Measurements from ENCODE around the gene PARS2. TPM values are rescaled to one million over a fixed set of nuclear protein-coding genes. Genes with fewer than 3 reads are reported as not detected.

PARS2 gene
- total and polyA plus RNA-seq, 2 of the 4 experiments (the other 2 are of a cell fraction), result 3.4 to 6.3 TPM

DNA sequence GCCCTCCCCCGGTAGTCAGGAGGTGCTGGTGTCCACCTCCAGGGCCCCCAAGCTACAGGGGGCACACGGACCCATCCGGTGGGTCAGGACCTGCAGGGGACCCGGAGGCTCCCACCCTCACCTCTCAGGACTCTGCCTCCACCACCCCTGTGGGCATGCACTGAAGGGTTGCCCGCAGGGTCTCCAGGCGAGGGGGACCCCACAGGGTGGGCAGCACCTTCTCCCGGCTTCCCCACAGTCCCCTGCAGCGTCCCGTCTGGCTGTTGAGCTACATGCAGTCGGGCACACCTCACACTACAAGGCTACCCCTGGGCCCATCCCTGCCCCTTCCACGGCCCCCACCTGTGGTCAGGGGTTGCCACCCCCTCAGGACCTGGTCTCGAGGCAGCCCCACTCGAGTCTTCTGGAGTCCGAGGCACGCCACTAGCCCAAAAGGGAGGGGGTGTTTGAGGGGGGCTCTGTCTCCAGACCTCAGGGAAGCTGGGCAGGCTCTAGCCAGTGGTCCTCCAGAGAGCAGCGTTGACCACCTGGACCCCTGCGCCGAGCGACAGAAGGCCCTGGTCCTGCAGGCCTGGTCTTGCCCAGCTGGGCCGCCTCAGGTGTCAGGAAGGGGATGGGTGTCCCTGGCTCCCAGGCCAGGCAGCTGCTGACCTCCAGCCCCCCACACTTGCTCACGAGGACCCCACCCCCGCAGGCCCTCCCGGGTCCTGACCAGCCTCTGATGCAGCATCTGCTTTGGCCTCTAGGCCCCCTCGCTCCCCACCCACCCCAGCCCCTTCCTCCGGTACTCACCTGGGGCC is 9.6 kb downstream of the PARS2 start:
- no peaks in the 10 kb centered on the region for H3K4me1 ChIP-seq (ENCODE audit: control insufficient read depth, insufficient read depth, low read length)
- no peak overlapping the region for H3K4ac ChIP-seq (ENCODE audit: low read depth, low read length)
- no peak for DNase-seq
- TF ChIP-seq, protein P1, sequence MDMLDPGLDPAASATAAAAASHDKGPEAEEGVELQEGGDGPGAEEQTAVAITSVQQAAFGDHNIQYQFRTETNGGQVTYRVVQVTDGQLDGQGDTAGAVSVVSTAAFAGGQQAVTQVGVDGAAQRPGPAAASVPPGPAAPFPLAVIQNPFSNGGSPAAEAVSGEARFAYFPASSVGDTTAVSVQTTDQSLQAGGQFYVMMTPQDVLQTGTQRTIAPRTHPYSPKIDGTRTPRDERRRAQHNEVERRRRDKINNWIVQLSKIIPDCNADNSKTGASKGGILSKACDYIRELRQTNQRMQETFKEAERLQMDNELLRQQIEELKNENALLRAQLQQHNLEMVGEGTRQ (IDR thresholded peaks at IDR 0.05; ENCODE audit: low read depth, low read length), result no peak
- TF ChIP-seq RCOR1 (IDR thresholded peaks at IDR 0.05; ENCODE audit: insufficient replicate concordance, low read length) (no peak), BHLHE40 (IDR thresholded peaks at IDR 0.05; ENCODE audit: low read depth, low read length) (no peak), MAFK (IDR thresholded peaks at IDR 0.05; ENCODE audit: low read depth, low read length) (no peak), MXI1 (IDR thresholded peaks at IDR 0.05; ENCODE audit: borderline replicate concordance, low read depth, low read length) (no peak), SMC3 (IDR thresholded peaks at IDR 0.05; ENCODE audit: low read depth, low read length) (no peak), NFE2L2 (IDR thresholded peaks at IDR 0.05; ENCODE audit: low read depth, low read length) (no peak), MAZ (IDR thresholded peaks at IDR 0.05; ENCODE audit: borderline replicate concordance, low read depth, low read length) (no peak), RFX5 (IDR thresholded peaks at IDR 0.05; ENCODE audit: low read depth, low read length) (no peak), FOS (IDR thresholded peaks at IDR 0.05; ENCODE audit: low read depth, low read length) (no peak)
- TF ChIP-seq, protein P2, sequence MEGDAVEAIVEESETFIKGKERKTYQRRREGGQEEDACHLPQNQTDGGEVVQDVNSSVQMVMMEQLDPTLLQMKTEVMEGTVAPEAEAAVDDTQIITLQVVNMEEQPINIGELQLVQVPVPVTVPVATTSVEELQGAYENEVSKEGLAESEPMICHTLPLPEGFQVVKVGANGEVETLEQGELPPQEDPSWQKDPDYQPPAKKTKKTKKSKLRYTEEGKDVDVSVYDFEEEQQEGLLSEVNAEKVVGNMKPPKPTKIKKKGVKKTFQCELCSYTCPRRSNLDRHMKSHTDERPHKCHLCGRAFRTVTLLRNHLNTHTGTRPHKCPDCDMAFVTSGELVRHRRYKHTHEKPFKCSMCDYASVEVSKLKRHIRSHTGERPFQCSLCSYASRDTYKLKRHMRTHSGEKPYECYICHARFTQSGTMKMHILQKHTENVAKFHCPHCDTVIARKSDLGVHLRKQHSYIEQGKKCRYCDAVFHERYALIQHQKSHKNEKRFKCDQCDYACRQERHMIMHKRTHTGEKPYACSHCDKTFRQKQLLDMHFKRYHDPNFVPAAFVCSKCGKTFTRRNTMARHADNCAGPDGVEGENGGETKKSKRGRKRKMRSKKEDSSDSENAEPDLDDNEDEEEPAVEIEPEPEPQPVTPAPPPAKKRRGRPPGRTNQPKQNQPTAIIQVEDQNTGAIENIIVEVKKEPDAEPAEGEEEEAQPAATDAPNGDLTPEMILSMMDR (conservative IDR thresholded peaks at IDR 0.05; ENCODE audit: low read depth, low read length), result no peak
- no peak overlapping the region for H3K27ac ChIP-seq (ENCODE audit: insufficient read depth, low read length)
- CTCF ChIA-PET, result no interaction called here
- no peak overlapping the region for H2AK5ac ChIP-seq (ENCODE audit: low read depth, low read length)
- H2BK120ac ChIP-seq (ENCODE audit: low read depth, low read length), result no peak overlapping the region
- H2BK5ac ChIP-seq (ENCODE audit: low read depth, low read length, poor library complexity, severe bottlenecking), result no peak overlapping the region
- no peak overlapping the region for H4K91ac ChIP-seq (ENCODE audit: insufficient read depth, low read depth, low read length)
- no peak overlapping the region for H3K9ac ChIP-seq (ENCODE audit: low read depth, low read length)
- in situ Hi-C loops (cut with MboI; ENCODE audit: low sequenced_read_pairs), result no loop called here
- POLR2A ChIA-PET (ENCODE audit: unreplicated experiment), result no interaction called here
- ATAC-seq (ENCODE audit: low read depth), result no peak
- H3K4me3 ChIP-seq (ENCODE audit: insufficient read depth, low read depth, low read length), result no peak overlapping the region
- dilution Hi-C loops (cut with HindIII; ENCODE audit: low sequenced_read_pairs, unreplicated experiment), result no loop called here
- no peak overlapping the region for H2BK15ac ChIP-seq (ENCODE audit: low read depth, low read length)
- H3K9me1 ChIP-seq (ENCODE audit: insufficient read depth, low read length), result no peaks in the 10 kb centered on the region
- no peaks in the 10 kb centered on the region; a peak in 1 of 4 replicates for H3K79me1 ChIP-seq (ENCODE audit: low read depth in 1 of 2, low read length in 2 of 2)
- no peaks in the 10 kb centered on the region for H3K9me3 ChIP-seq (ENCODE audit: control insufficient read depth, insufficient read depth, low read length)
- no peaks in the 10 kb centered on the region for H4K20me1 ChIP-seq (ENCODE audit: insufficient read depth, low read length)
- H3K4me2 ChIP-seq (ENCODE audit: low read depth, low read length), result no peak overlapping the region
- intact Hi-C loops (cut with micrococcal nuclease), result no loop called here
- BruUV-seq (replicated peaks), result no TSS peak
- WGBS, 2 experiments (ENCODE audit: extremely low coverage in 2 of 2, insufficient read length in 1 of 2), result 93% methylated on average over 6 of the region's 25 CpGs; no CpG with 5 or more reads in 1 of the 2 experiments
- no peak overlapping the region for H4K5ac ChIP-seq (ENCODE audit: low read depth, low read length)
- H3K14ac ChIP-seq (replicated peaks; ENCODE audit: low read depth, low read length), result no peak overlapping the region
- no peak overlapping the region for H2AFZ ChIP-seq (replicated peaks; ENCODE audit: low read length, poor library complexity)
- H3K56ac ChIP-seq (ENCODE audit: extremely low read depth, insufficient read depth, low read length), result no peak overlapping the region
- H2AK9ac ChIP-seq (replicated peaks; ENCODE audit: low read depth, low read length, poor library complexity), result no peak overlapping the region
- H4K8ac ChIP-seq (ENCODE audit: low read depth in 2 of 2, low read length in 2 of 2), result no peak overlapping the region
- H3K27me3 ChIP-seq (ENCODE audit: control insufficient read depth, insufficient read depth, low read length), result no peaks in the 10 kb centered on the region; the same call in 1 of the 2 replicates
- peaks cover 12% of the 10 kb centered on the region for H3K36me3 ChIP-seq (ENCODE audit: control insufficient read depth, insufficient read depth, low read length)
- no peak overlapping the region for H3K23ac ChIP-seq (ENCODE audit: low read depth, low read length)
- no peak overlapping the region for H3K18ac ChIP-seq (ENCODE audit: low read depth, low read length)
- H2BK20ac ChIP-seq (ENCODE audit: low read depth, low read length), result no peak overlapping the region
